ENCODE results near the gene DEUP1.

DNA sequence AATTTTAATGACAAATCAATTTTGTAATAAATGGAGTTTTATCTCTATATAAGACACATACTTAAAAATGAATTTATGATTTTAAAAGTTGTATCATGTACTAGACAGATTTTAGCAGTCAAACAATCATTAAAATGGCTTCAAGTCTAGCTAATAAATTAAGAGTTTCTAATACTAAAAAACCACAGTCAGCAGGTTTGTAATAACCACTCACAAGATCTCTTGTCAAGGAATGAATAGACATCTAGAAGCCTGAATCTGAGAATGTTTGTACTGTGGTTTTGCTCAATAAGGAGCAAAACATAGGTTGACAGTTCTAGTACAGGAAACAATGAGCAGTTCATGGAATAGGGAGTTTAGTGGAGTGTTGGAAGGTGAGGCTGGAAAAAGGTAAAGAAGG, 81.2 kb downstream of the DEUP1 start:
- TF ChIP-seq CTCF (IDR thresholded peaks at IDR 0.05) (no peak), POLR2AphosphoS5 (IDR thresholded peaks at IDR 0.05) (no peak), POLR2A (IDR thresholded peaks at IDR 0.05) (no peak)
